NCI-H1105 (cell line): ENCODE measurements around the gene GEMIN4.
"Not testable (repeated sequence)": the region's sequence is repeated elsewhere in the genome, so short reads cannot be mapped to it uniquely, and the experiment has no call there.

Experiments used
- DNase-seq: peaks from one replicate; lab custom pipeline; 2025; lab: John Stamatoyannopoulos, UW

The GEMIN4 gene

GRCh38 chr17:699345-699744, 52.7 kb downstream of the GEMIN4 start:
- no peak for DNase-seq

GRCh38 chr17:698096-698495, 54.0 kb downstream of the GEMIN4 start:
- DNase-seq, result not testable (repeated sequence)

GRCh38 chr17:697682-698081, 54.4 kb downstream of the GEMIN4 start:
- DNase-seq, result no peak

GRCh38 chr17:696369-696768, 55.7 kb downstream of the GEMIN4 start:
- DNase-seq, result no peak
